DOHH2 (cell line): Measurements from ENCODE around the gene SIK3.

ENCODE experiments used
- EZH2phosphoT487 ChIP-seq: fragments of 200-600 bp; sonication (generic); IDR thresholded peaks from 2 replicates; pipeline ENCODE4 v1.6.1; 2017; ENCODE audit warnings: borderline replicate concordance, mild to moderate bottlenecking, antibody characterized with exemption, low read length, moderate library complexity, mixed read lengths
- TF ChIP-seq, protein P1 (sequence below): fragments of 200-600 bp; sonication (generic); IDR thresholded peaks from one replicate; pipeline ENCODE4 v1.5.1; 2014; ENCODE audit warnings: antibody characterized with exemption, mild to moderate bottlenecking, low read depth, low read length; ENCODE audit not compliant: poor library complexity, severe bottlenecking

GRCh38 chr11:116840746-116841296, 257.4 kb downstream of the SIK3 start:
- TF ChIP-seq, protein P1, sequence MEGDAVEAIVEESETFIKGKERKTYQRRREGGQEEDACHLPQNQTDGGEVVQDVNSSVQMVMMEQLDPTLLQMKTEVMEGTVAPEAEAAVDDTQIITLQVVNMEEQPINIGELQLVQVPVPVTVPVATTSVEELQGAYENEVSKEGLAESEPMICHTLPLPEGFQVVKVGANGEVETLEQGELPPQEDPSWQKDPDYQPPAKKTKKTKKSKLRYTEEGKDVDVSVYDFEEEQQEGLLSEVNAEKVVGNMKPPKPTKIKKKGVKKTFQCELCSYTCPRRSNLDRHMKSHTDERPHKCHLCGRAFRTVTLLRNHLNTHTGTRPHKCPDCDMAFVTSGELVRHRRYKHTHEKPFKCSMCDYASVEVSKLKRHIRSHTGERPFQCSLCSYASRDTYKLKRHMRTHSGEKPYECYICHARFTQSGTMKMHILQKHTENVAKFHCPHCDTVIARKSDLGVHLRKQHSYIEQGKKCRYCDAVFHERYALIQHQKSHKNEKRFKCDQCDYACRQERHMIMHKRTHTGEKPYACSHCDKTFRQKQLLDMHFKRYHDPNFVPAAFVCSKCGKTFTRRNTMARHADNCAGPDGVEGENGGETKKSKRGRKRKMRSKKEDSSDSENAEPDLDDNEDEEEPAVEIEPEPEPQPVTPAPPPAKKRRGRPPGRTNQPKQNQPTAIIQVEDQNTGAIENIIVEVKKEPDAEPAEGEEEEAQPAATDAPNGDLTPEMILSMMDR: no peak
- no peak for TF ChIP-seq EZH2phosphoT487
